Activated CD4-positive, alpha-beta T cell treated with anti-CD3 and anti-CD28 coated beads, Interleukin-2, amount 10 ng/mL, durations not matched to agents 24 days and 14 days (primary cell): ENCODE data around the gene SLC12A3. TPM values are rescaled to one million over a fixed set of nuclear protein-coding genes. Genes with fewer than 3 reads are reported as not detected.
A peak's percentile ranks its signal among the peaks of the same experiment; 100 is the strongest.

Source experiments
- DNase-seq: peaks from one replicate; pipeline ENCODE4 v3.0.0; 2022
- H3K27ac Mint-ChIP-seq: one replicate; pipeline ENCODE4 v1.8.0; 2022; ENCODE audit warnings: mild to moderate bottlenecking, mixed read lengths
- H3K27me3 Mint-ChIP-seq: one replicate; pipeline ENCODE4 v1.8.0; 2022; ENCODE audit warnings: mixed read lengths
- H3K36me3 Mint-ChIP-seq: one replicate; pipeline ENCODE4 v1.8.0; 2022; ENCODE audit warnings: low read depth, mild to moderate bottlenecking, mixed read lengths
- H3K4me1 Mint-ChIP-seq: one replicate; pipeline ENCODE4 v1.8.0; 2021; ENCODE audit warnings: mixed read lengths
- H3K4me3 Mint-ChIP-seq: one replicate; pipeline ENCODE4 v1.8.0; 2022; ENCODE audit warnings: mild to moderate bottlenecking, moderate library complexity, mixed read lengths
- H3K9me3 Mint-ChIP-seq: one replicate; pipeline ENCODE4 v1.8.0; 2021; ENCODE audit warnings: mixed read lengths
- intact Hi-C: fragments of 100-400 bp; cut with micrococcal nuclease; formaldehyde crosslinking; loops from one replicate; pipeline ENCODE4 v1.15.1; 2023
- total RNA-seq: library from RNA; stranded (reverse); gene quantifications from 2 replicates; pipeline ENCODE4 v1.2.3, GENCODE V29; 2022

SLC12A3 gene
- total RNA-seq, 1 donor from 2014 or later: not detected

- no peak for DNase-seq
- H3K36me3 Mint-ChIP-seq: peaks cover 76% of the 10 kb centered on the region
- peak overlapping the region; percentile 96 for H3K4me3 Mint-ChIP-seq
- peaks cover 63% of the 10 kb centered on the region for H3K4me1 Mint-ChIP-seq
- peak overlapping the region; percentile 4 for H3K27ac Mint-ChIP-seq
- intact Hi-C loops: loop anchor here (1.0 to 10.0 kb wide), 3 partner anchors 10 to 670 kb away; no protein-coding TSS in a partner anchor
- H3K27me3 Mint-ChIP-seq: no peaks in the 10 kb centered on the region
- H3K9me3 Mint-ChIP-seq: no peaks in the 10 kb centered on the region
Measured at GRCh38 chr16:56935201-56935600, 70.2 kb downstream of the SLC12A3 start.

- no peaks in the 10 kb centered on the region for H3K9me3 Mint-ChIP-seq
- intact Hi-C loops: loop anchor here (5.0 to 10.0 kb wide), 2 partner anchors 324 to 668 kb away; no protein-coding TSS in a partner anchor
- no peak overlapping the region for H3K27ac Mint-ChIP-seq
- peaks cover 86% of the 10 kb centered on the region for H3K36me3 Mint-ChIP-seq
- peaks cover 62% of the 10 kb centered on the region for H3K4me1 Mint-ChIP-seq
- H3K27me3 Mint-ChIP-seq: no peaks in the 10 kb centered on the region
- peak overlapping the region; percentile 67 for H3K4me3 Mint-ChIP-seq
- DNase-seq: no peak
Measured at GRCh38 chr16:56936491-56936890, 71.5 kb downstream of the SLC12A3 start.

GRCh38 chr16:56936950-56937349, 71.9 kb downstream of the SLC12A3 start:
- no peaks in the 10 kb centered on the region for H3K9me3 Mint-ChIP-seq
- H3K27ac Mint-ChIP-seq: peak overlapping the region; percentile 66
- peaks cover 88% of the 10 kb centered on the region for H3K36me3 Mint-ChIP-seq
- peaks cover 65% of the 10 kb centered on the region for H3K4me1 Mint-ChIP-seq
- intact Hi-C loops: loop anchor here (5.0 to 10.0 kb wide), 2 partner anchors 325 to 668 kb away; no protein-coding TSS in a partner anchor
- no peaks in the 10 kb centered on the region for H3K27me3 Mint-ChIP-seq
- DNase-seq: no peak
- H3K4me3 Mint-ChIP-seq: peak overlapping the region; percentile 56

- peaks cover 91% of the 10 kb centered on the region for H3K36me3 Mint-ChIP-seq
- H3K27me3 Mint-ChIP-seq: no peaks in the 10 kb centered on the region
- H3K27ac Mint-ChIP-seq: peak overlapping the region; percentile 94
- intact Hi-C loops: loop anchor here (5.0 to 10.0 kb wide), 2 partner anchors 327 to 666 kb away; no protein-coding TSS in a partner anchor
- peak; percentile 83 for DNase-seq
- peak overlapping the region; percentile 83 for H3K4me3 Mint-ChIP-seq
- H3K4me1 Mint-ChIP-seq: peaks cover 78% of the 10 kb centered on the region
- H3K9me3 Mint-ChIP-seq: no peaks in the 10 kb centered on the region
Measured at GRCh38 chr16:56938664-56939513, 73.9 kb downstream of the SLC12A3 start.

- intact Hi-C loops: loop anchor here (5.0 to 10.0 kb wide), 2 partner anchors 328 to 665 kb away; no protein-coding TSS in a partner anchor
- Mint-ChIP-seq H3K9me3 (no peaks in the 10 kb centered on the region), H3K27ac (peak overlapping the region; percentile 94)
Measured at GRCh38 chr16:56939801-56940200, 74.8 kb downstream of the SLC12A3 start.

GRCh38 chr16:56941092-56941491, 76.1 kb downstream of the SLC12A3 start:
- Mint-ChIP-seq H3K27me3 (no peaks in the 10 kb centered on the region), H3K4me1 (peaks cover 71% of the 10 kb centered on the region), H3K9me3 (no peaks in the 10 kb centered on the region), H3K36me3 (peaks cover 85% of the 10 kb centered on the region), H3K4me3 (no peak overlapping the region), H3K27ac (peak overlapping the region; percentile 26)
- no peak for DNase-seq
- intact Hi-C loops: no loop called here

More at GRCh38 chr16:56939801-56940200, 74.8 kb downstream of the SLC12A3 start:
- DNase-seq: no peak
- Mint-ChIP-seq H3K27me3 (no peaks in the 10 kb centered on the region), H3K4me3 (peak overlapping the region; percentile 83), H3K36me3 (peaks cover 92% of the 10 kb centered on the region), H3K4me1 (peaks cover 76% of the 10 kb centered on the region)

- Mint-ChIP-seq H3K4me1 (peaks cover 65% of the 10 kb centered on the region), H3K4me3 (no peak overlapping the region), H3K27me3 (no peaks in the 10 kb centered on the region), H3K27ac (peak overlapping the region; percentile 37), H3K9me3 (no peaks in the 10 kb centered on the region), H3K36me3 (peaks cover 80% of the 10 kb centered on the region)
- intact Hi-C loops: no loop called here
- DNase-seq: no peak
Measured at GRCh38 chr16:56941856-56942331, 76.9 kb downstream of the SLC12A3 start.

GRCh38 chr16:56943761-56944375, 78.9 kb downstream of the SLC12A3 start:
- Mint-ChIP-seq H3K4me1 (peaks cover 47% of the 10 kb centered on the region), H3K4me3 (no peak overlapping the region), H3K27ac (peak overlapping the region; percentile 92), H3K27me3 (no peaks in the 10 kb centered on the region), H3K9me3 (no peaks in the 10 kb centered on the region), H3K36me3 (peaks cover 63% of the 10 kb centered on the region)
- DNase-seq: no peak
- intact Hi-C loops: loop anchor here (2.0 kb wide), 3 partner anchors 47 to 99 kb away; no protein-coding TSS in a partner anchor

- Mint-ChIP-seq H3K27ac (peak overlapping the region; percentile 92), H3K4me3 (peak overlapping the region; percentile 23), H3K27me3 (no peaks in the 10 kb centered on the region), H3K9me3 (no peaks in the 10 kb centered on the region), H3K36me3 (peaks cover 50% of the 10 kb centered on the region), H3K4me1 (peaks cover 39% of the 10 kb centered on the region)
- intact Hi-C loops: loop anchor here (1.0 to 2.0 kb wide), 5 partner anchors 10 to 98 kb away; no protein-coding TSS in a partner anchor
- no peak for DNase-seq
Measured at GRCh38 chr16:56944954-56945839, 80.2 kb downstream of the SLC12A3 start.

GRCh38 chr16:56945847-56946527, 81.0 kb downstream of the SLC12A3 start:
- Mint-ChIP-seq H3K27ac (peak overlapping the region; percentile 37), H3K36me3 (peaks cover 43% of the 10 kb centered on the region), H3K4me1 (peaks cover 41% of the 10 kb centered on the region), H3K4me3 (no peak overlapping the region), H3K27me3 (no peaks in the 10 kb centered on the region), H3K9me3 (no peaks in the 10 kb centered on the region)
- intact Hi-C loops: loop anchor here (1.0 to 2.0 kb wide), 5 partner anchors 11 to 97 kb away; no protein-coding TSS in a partner anchor
- DNase-seq: no peak

- Mint-ChIP-seq H3K4me3 (no peak overlapping the region), H3K27ac (peak overlapping the region; percentile 26), H3K27me3 (no peaks in the 10 kb centered on the region), H3K9me3 (no peaks in the 10 kb centered on the region), H3K36me3 (peaks cover 36% of the 10 kb centered on the region), H3K4me1 (peaks cover 41% of the 10 kb centered on the region)
- intact Hi-C loops: no loop called here
- DNase-seq: peak; percentile 56
Measured at GRCh38 chr16:56946767-56947603, 82.0 kb downstream of the SLC12A3 start.

- Mint-ChIP-seq H3K27me3 (no peaks in the 10 kb centered on the region), H3K4me3 (no peak overlapping the region), H3K9me3 (no peaks in the 10 kb centered on the region), H3K36me3 (peaks cover 32% of the 10 kb centered on the region), H3K4me1 (peaks cover 38% of the 10 kb centered on the region), H3K27ac (peak overlapping the region; percentile 67)
- intact Hi-C loops: no loop called here
- no peak for DNase-seq
Measured at GRCh38 chr16:56947604-56947995, 82.6 kb downstream of the SLC12A3 start.
